ENCODE results near the gene TTC7B. TPM values are rescaled to one million over a fixed set of nuclear protein-coding genes. Genes with fewer than 3 reads are reported as not detected.
"Not testable (repeated sequence)": the region's sequence is repeated elsewhere in the genome, so short reads cannot be mapped to it uniquely, and the experiment has no call there.

Gene TTC7B
- total and polyA plus RNA-seq, 9 of the 15 experiments (the other 6 are each of a cell fraction or from before 2014, with no cell fraction given) = 2.2 to 77.2 (median 36.7) TPM

GRCh38 chr14:90823542-90823941, 7.3 kb upstream of the TTC7B start:
- H3K9me1 ChIP-seq (ENCODE audit: control insufficient read depth, insufficient read depth, low read length); H3K9me3 ChIP-seq (replicated peaks; ENCODE audit: control insufficient read depth, insufficient read depth, low read depth, low read length); H3K27ac ChIP-seq (ENCODE audit: extremely low read depth, low read depth, low read length); H3K4me3 ChIP-seq; intact Hi-C loops (cut with micrococcal nuclease); H2AFZ ChIP-seq (ENCODE audit: low read depth, low read length); FAIRE-seq; ATAC-seq; DNase-seq (ENCODE audit: extremely low read depth in 1 of 4, low spot score in 3 of 4); CTCF ChIA-PET (ENCODE audit: low intra/inter-chr PET ratio); H3K4me2 ChIP-seq (ENCODE audit: insufficient read depth, low read length); H4K20me1 ChIP-seq (replicated peaks; ENCODE audit: control insufficient read depth, insufficient read depth, low read length); H3K27me3 ChIP-seq (ENCODE audit: control insufficient read depth in 2 of 2, insufficient read depth in 2 of 2, low read length in 2 of 2); H3K9ac ChIP-seq (ENCODE audit: insufficient read depth in 1 of 2, low read depth in 2 of 2, low read length in 2 of 2); H3K79me2 ChIP-seq (ENCODE audit: control insufficient read depth, insufficient read depth, low read length); BruUV-seq (replicated peaks); H3K36me3 ChIP-seq (ENCODE audit: control insufficient read depth, insufficient read depth, low read length): not testable (repeated sequence)
- 29% methylated on average over 4 of the region's 4 CpGs for WGBS (ENCODE audit: insufficient coverage, low coverage, missing lambda C conversion rate)
- POLR2A ChIA-PET = interaction anchor here (0.7 kb wide), 1 partner anchor 26 kb away, joined by 3 read pairs; no protein-coding TSS in a partner anchor
- peaks cover 7 to 10% of the 10 kb centered on the region in 2 experiments for H3K4me1 ChIP-seq (replicated peaks in 1 of 2; ENCODE audit: control insufficient read depth in 2 of 2, insufficient read depth in 2 of 2, low read length in 2 of 2)
- in situ Hi-C loops (cut with MboI) = loop anchor here (5.0 kb wide), 1 partner anchor 66 kb away; no protein-coding TSS in a partner anchor
- TF ChIP-seq ZNF280A (IDR thresholded peaks at IDR 0.05; ENCODE audit: low read depth, partially characterized antibody) (peak; percentile 77), TRIM28 (IDR thresholded peaks at IDR 0.05) (peak; percentile 90), TRIM24 (IDR thresholded peaks at IDR 0.05) (peak in 1 of 2 experiments; percentile 41; a peak in 1 of 4 replicates), CBX5 (IDR thresholded peaks at IDR 0.05; ENCODE audit: borderline replicate concordance, low read depth) (peak; percentile 87)

GRCh38 chr14:90820958-90821357, 4.7 kb upstream of the TTC7B start:
- Histone ChIP-seq H2AFZ (ENCODE audit: low read depth, low read length) (no peak overlapping the region), H3K27me3 (ENCODE audit: control insufficient read depth in 2 of 2, insufficient read depth in 2 of 2, low read length in 2 of 2) (no peaks in the 10 kb centered on the region), H3K9ac (ENCODE audit: insufficient read depth in 1 of 2, low read depth in 2 of 2, low read length in 2 of 2) (no peak overlapping the region; a peak in 1 of 4 replicates), H3K27ac (ENCODE audit: extremely low read depth, low read depth, low read length) (no peak overlapping the region), H3K4me3 (no peak overlapping the region), H4K20me1 (replicated peaks; ENCODE audit: control insufficient read depth, insufficient read depth, low read length) (no peaks in the 10 kb centered on the region), H3K36me3 (ENCODE audit: control insufficient read depth, insufficient read depth, low read length) (no peaks in the 10 kb centered on the region), H3K9me1 (ENCODE audit: control insufficient read depth, insufficient read depth, low read length) (no peaks in the 10 kb centered on the region), H3K4me2 (ENCODE audit: insufficient read depth, low read length) (no peak overlapping the region), H3K9me3 (replicated peaks; ENCODE audit: control insufficient read depth, insufficient read depth, low read depth, low read length) (peaks cover 4% of the 10 kb centered on the region; the same call in 1 of the 2 replicates), H3K4me1 (replicated peaks in 1 of 2; ENCODE audit: control insufficient read depth in 2 of 2, insufficient read depth in 2 of 2, low read length in 2 of 2) (peaks cover 0 to 10% of the 10 kb centered on the region in 2 experiments; a peak in 2 of 5 replicates), H3K79me2 (ENCODE audit: control insufficient read depth, insufficient read depth, low read length) (peaks cover 2% of the 10 kb centered on the region; the same call in 2 of the 3 replicates)
- DNase-seq (ENCODE audit: extremely low read depth in 1 of 4, low spot score in 3 of 4) (no peak), ATAC-seq (no peak), FAIRE-seq (no peak)
- in situ Hi-C loops (cut with MboI) = loop anchor here (5.0 kb wide), 1 partner anchor 64 kb away; no protein-coding TSS in a partner anchor
- intact Hi-C loops (cut with micrococcal nuclease) = no loop called here
- WGBS (ENCODE audit: insufficient coverage, low coverage, missing lambda C conversion rate) = 47% methylated on average over 11 of the region's 11 CpGs
- BruUV-seq (replicated peaks) = no TSS peak
- CTCF ChIA-PET (ENCODE audit: low intra/inter-chr PET ratio) = no interaction called here
- POLR2A ChIA-PET = no interaction called here
- TF ChIP-seq GTF3C2 (IDR thresholded peaks at IDR 0.05; ENCODE audit: borderline replicate concordance, extremely low read depth, insufficient read length) = no peak
- TF ChIP-seq THRAP3 (IDR thresholded peaks at IDR 0.05; ENCODE audit: borderline replicate concordance) = no peak
- TF ChIP-seq NCOA4 (IDR thresholded peaks at IDR 0.05; ENCODE audit: partially characterized antibody) = no peak
- no peak for TF ChIP-seq ZNF561 (CRISPR knock-in tag; conservative IDR thresholded peaks at IDR 0.05)
- TF ChIP-seq ZNF133 (CRISPR knock-in tag; IDR thresholded peaks at IDR 0.05) = no peak
- no peak for TF ChIP-seq PTRF (tag; IDR thresholded peaks at IDR 0.05)
- TF ChIP-seq HDAC6 (IDR thresholded peaks at IDR 0.05; ENCODE audit: low read depth, low read length) = no peak
- TF ChIP-seq STAT5B (CRISPR knock-in tag; IDR thresholded peaks at IDR 0.05) = no peak
- TF ChIP-seq NCOR1 (IDR thresholded peaks at IDR 0.05) = no peak

Data from K562 (cell line).